Measurements from ENCODE around the gene MYO3B.

- TF ChIP-seq GATA2 (IDR thresholded peaks at IDR 0.05; ENCODE audit: low read depth, low read length) = no peak
- no peak for TF ChIP-seq GATA3 (IDR thresholded peaks at IDR 0.05; ENCODE audit: low read depth, low read length)
Measured at GRCh38 chr2:170204298-170204951, 26.5 kb downstream of the MYO3B start.
